Transverse colon (tissue), 4 donors: ENCODE results near the gene NEDD4L. TPM values are rescaled to one million over a fixed set of nuclear protein-coding genes. Genes with fewer than 3 reads are reported as not detected.

Experiments
- DNase-seq: peaks from one replicate; pipeline ENCODE4 v3.0.0-alpha.2; 2019
- H3K27ac ChIP-seq, 4 donors: fragments of 200-600 bp; sonication (generic); 2 replicates each; pipeline ENCODE4 v1.5.1; 2016 to 2018; ENCODE audit warnings: inconsistent platforms in 4 of 4
- H3K27me3 ChIP-seq: fragments of 200-600 bp; sonication (generic); 2 replicates; pipeline ENCODE4 v1.5.1; 2017; ENCODE audit warnings: inconsistent platforms
- H3K36me3 ChIP-seq, 4 donors: fragments of 200-600 bp; sonication (generic); 2 replicates each; pipeline ENCODE4 v1.5.1; 2017 to 2019; ENCODE audit warnings: inconsistent platforms in 4 of 4
- H3K4me1 ChIP-seq, 4 donors: fragments of 200-600 bp; sonication (generic); 2 replicates each; pipeline ENCODE4 v1.5.1; 2017 to 2020; ENCODE audit warnings: inconsistent platforms in 4 of 4
- H3K4me3 ChIP-seq, 4 donors: fragments of 200-600 bp; sonication (generic); 1 replicate in 1 of 4; 2 replicates in 3 of 4; pipeline versions ENCODE4 v1.5.1 to v1.6.1; 2017 to 2019; ENCODE audit warnings: inconsistent platforms in 4 of 4
- H3K9me3 ChIP-seq, 2 donors: fragments of 200-600 bp; sonication (generic); 2 replicates each; pipeline ENCODE4 v1.5.1; 2017 to 2019; ENCODE audit warnings: inconsistent platforms in 2 of 2
- EP300 ChIP-seq: sonication (generic); formaldehyde crosslinking; IDR thresholded peaks from one replicate; pipeline ENCODE4 v1.6.1; 2017; ENCODE audit warnings: antibody characterized with exemption, low read depth
- POLR2A ChIP-seq: fragments of 450-650 bp; IDR thresholded peaks from one replicate; pipeline ENCODE4 v1.6.1; 2016; ENCODE audit warnings: antibody characterized with exemption, mild to moderate bottlenecking, moderate library complexity
- POLR2AphosphoS5 ChIP-seq, 3 donors: sonication (generic); formaldehyde crosslinking; IDR thresholded peaks; one replicate each; pipeline ENCODE4 v1.6.1; 2016; ENCODE audit warnings: antibody characterized with exemption in 3 of 3
- WGBS, 2 donors: methylation state at CpG; one replicate each; pipeline ENCODE4 v1.1.5; 2018; ENCODE audit warnings: low coverage in 1 of 2; 5-methylcytosine and 5-hydroxymethylcytosine counted together
- in situ Hi-C, 4 donors: fragments of 200-750 bp; cut with MboI; loops; one replicate each; pipeline versions ENCODE4 v1.15.0 to v1.15.1; 2017; ENCODE audit warnings: low sequenced_read_pairs in 3 of 4, low pct_ligation_motif_present in 1 of 4, low pct_unique_long_range_greater_than_20kb in 1 of 4
- intact Hi-C: fragments of 100-400 bp; cut with DNase I; formaldehyde crosslinking; loops from one replicate; pipeline ENCODE4 v1.15.1; 2023; ENCODE audit warnings: low total_unique reads
- total RNA-seq, 4 donors: library from RNA; depleted of rRNA; stranded (reverse); fragments of >200 nt; gene quantifications; one replicate each; pipeline ENCODE4 v1.1.0, GENCODE V29; 2016
- TF ChIP-seq, protein P1 (sequence below), 5 experiments: fragments of 200-600 bp in 3 of 5; fragments of 450-650 bp in 2 of 5; sonication (generic) in 3 of 5; IDR thresholded peaks; 1 replicate in 2 of 5; 2 replicates in 3 of 5; pipeline ENCODE4 v1.5.1; 2016 to 2017; ENCODE audit warnings: antibody characterized with exemption in 5 of 5, inconsistent platforms in 3 of 5, mild to moderate bottlenecking in 2 of 5, moderate library complexity in 1 of 5

Gene NEDD4L
- total RNA-seq, 4 donors from 2014 or later = 217 to 773 (median 305) TPM

DNA sequence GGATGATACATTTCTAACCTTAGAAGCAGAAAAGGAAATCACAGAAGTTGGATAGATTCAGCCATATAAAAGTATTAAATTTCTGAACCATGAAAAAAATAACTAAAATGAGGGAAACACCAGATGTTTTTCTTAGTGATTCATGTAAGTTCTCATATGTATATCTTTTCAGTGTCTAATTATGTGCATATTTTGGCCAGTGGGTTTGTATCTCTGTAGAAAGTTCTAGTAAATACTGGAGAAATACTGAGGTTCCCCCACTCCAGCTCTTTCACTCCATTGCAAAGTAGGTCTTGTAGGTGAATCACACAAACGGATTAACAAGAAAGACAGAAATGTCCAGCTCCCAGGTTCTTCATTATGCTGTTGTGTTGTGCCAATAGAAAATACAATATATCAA lies 222.3 kb downstream of the NEDD4L start:
- TF ChIP-seq, protein P1, sequence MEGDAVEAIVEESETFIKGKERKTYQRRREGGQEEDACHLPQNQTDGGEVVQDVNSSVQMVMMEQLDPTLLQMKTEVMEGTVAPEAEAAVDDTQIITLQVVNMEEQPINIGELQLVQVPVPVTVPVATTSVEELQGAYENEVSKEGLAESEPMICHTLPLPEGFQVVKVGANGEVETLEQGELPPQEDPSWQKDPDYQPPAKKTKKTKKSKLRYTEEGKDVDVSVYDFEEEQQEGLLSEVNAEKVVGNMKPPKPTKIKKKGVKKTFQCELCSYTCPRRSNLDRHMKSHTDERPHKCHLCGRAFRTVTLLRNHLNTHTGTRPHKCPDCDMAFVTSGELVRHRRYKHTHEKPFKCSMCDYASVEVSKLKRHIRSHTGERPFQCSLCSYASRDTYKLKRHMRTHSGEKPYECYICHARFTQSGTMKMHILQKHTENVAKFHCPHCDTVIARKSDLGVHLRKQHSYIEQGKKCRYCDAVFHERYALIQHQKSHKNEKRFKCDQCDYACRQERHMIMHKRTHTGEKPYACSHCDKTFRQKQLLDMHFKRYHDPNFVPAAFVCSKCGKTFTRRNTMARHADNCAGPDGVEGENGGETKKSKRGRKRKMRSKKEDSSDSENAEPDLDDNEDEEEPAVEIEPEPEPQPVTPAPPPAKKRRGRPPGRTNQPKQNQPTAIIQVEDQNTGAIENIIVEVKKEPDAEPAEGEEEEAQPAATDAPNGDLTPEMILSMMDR (IDR thresholded peaks at IDR 0.05) = no peak
- Histone ChIP-seq H3K36me3 (no peaks in the 10 kb centered on the region), H3K27ac (no peak overlapping the region), H3K4me1 (peaks cover 3 to 52% (median 10%) of the 10 kb centered on the region in 4 donors), H3K4me3 (no peak overlapping the region), H3K27me3 (no peaks in the 10 kb centered on the region), H3K9me3 (no peaks in the 10 kb centered on the region)
- intact Hi-C loops (loop anchor here (5.0 kb wide), 1 partner anchor 1044 kb away; no protein-coding TSS in a partner anchor), in situ Hi-C loops (no loop called here)
- WGBS, 2 donors = 84 to 86% methylated on average over 1 of the region's 1 CpG
- DNase-seq = no peak

DNA sequence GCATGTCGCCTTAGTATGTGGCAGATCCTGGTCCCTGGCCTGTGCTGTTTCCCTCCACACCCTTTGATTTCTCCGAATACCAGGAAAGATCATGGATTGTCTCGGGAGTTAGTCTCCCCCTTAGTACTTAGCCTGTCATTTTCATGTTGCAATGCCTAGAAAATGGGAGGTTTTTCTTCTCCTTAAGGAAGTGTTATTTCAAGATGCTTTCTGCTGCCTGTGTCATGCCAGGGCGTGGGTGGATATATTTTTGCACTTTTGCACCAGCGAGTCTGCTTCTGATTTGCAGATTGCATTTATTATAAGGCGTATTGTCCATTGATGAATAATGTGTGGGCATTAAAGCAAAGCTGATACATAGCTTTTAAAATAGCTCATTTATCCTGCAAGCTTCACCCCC lies 223.5 kb downstream of the NEDD4L start:
- H3K27me3 ChIP-seq = no peaks in the 10 kb centered on the region
- H3K27ac ChIP-seq = no peak overlapping the region
- H3K4me1 ChIP-seq = peaks cover under 1 to 44% (median 10%) of the 10 kb centered on the region in 4 donors
- 89 to 93% methylated on average over 5 to 6 of the region's 6 CpGs for WGBS, 2 donors
- H3K36me3 ChIP-seq = no peaks in the 10 kb centered on the region
- intact Hi-C loops (loop anchor here (5.0 kb wide), 1 partner anchor 1045 kb away; no protein-coding TSS in a partner anchor), in situ Hi-C loops (no loop called here)
- TF ChIP-seq POLR2A (no peak), EP300 (no peak), POLR2AphosphoS5 (IDR thresholded peaks at IDR 0.05) (no peak)
- TF ChIP-seq, protein P1 (IDR thresholded peaks at IDR 0.05) = no peak
- no peak overlapping the region for H3K4me3 ChIP-seq
- no peaks in the 10 kb centered on the region for H3K9me3 ChIP-seq
- DNase-seq = no peak

GRCh38 chr18:58268849-58269248 lies 224.8 kb downstream of the NEDD4L start:
- intact Hi-C loops = loop anchor here (5.0 kb wide), 1 partner anchor 1047 kb away; no protein-coding TSS in a partner anchor

DNA sequence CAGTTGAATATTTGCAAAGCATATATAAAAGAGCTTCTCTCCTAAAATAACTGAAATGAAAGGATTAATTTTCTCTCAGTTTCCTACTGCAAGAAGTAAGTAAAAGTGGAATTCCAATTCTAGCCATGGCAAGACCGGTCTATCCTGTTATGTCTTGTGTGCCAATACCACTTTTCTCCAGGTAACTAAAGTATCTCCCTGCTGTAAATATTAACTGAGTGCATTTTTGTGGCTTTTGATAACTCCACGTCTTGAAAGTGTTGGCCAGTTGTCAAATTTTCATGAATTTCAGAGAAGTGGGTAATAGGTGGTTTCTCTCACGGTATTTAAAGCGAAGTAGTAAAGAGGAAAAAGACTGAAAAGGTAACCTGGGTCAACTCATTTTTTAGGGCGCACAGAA lies 225.9 kb downstream of the NEDD4L start:
- intact Hi-C loops (loop anchor here (5.0 kb wide), 1 partner anchor 1048 kb away; no protein-coding TSS in a partner anchor), in situ Hi-C loops (no loop called here)
- no peak overlapping the region for H3K27ac ChIP-seq
- H3K4me1 ChIP-seq = peaks cover 0 to 27% (median 1%) of the 10 kb centered on the region in 4 donors
- TF ChIP-seq EP300 (no peak), POLR2A (no peak), POLR2AphosphoS5 (IDR thresholded peaks at IDR 0.05) (no peak)
- TF ChIP-seq, protein P1 (IDR thresholded peaks at IDR 0.05) = no peak
- H3K9me3 ChIP-seq = no peaks in the 10 kb centered on the region
- 76 to 79% methylated on average over 5 of the region's 5 CpGs for WGBS, 2 donors
- DNase-seq = no peak
- no peaks in the 10 kb centered on the region for H3K36me3 ChIP-seq
- H3K4me3 ChIP-seq = no peak overlapping the region
- H3K27me3 ChIP-seq = no peaks in the 10 kb centered on the region

More at GRCh38 chr18:58268849-58269248, 224.8 kb downstream of the NEDD4L start:
- TF ChIP-seq POLR2AphosphoS5 (IDR thresholded peaks at IDR 0.05) = no peak
- TF ChIP-seq, protein P1 (IDR thresholded peaks at IDR 0.05) = no peak
- TF ChIP-seq POLR2A = no peak
- TF ChIP-seq EP300 = no peak
- Histone ChIP-seq H3K36me3 (no peaks in the 10 kb centered on the region), H3K4me3 (no peak overlapping the region), H3K27ac (no peak overlapping the region), H3K9me3 (no peaks in the 10 kb centered on the region), H3K4me1 (peaks cover 0 to 30% (median 3%) of the 10 kb centered on the region in 4 donors), H3K27me3 (no peaks in the 10 kb centered on the region)
- DNase-seq = no peak
- WGBS, 2 donors = 67 to 82% methylated on average over 1 to 2 of the region's 2 CpGs
- in situ Hi-C loops = no loop called here
